Progenitor cell of endocrine pancreas (in vitro differentiated cells): ENCODE data around the gene ABLIM1. TPM values are rescaled to one million over a fixed set of nuclear protein-coding genes. Genes with fewer than 3 reads are reported as not detected.
A peak's percentile ranks its signal among the peaks of the same experiment; 100 is the strongest.

Experiments used
- DNase-seq: peaks from one replicate; pipeline ENCODE4 v3.0.0; 2021; ENCODE audit warnings: low spot score; ENCODE audit not compliant: unreplicated experiment
- H3K27ac Mint-ChIP-seq: 2 replicates; pipeline ENCODE4 v1.8.0; 2021; ENCODE audit warnings: mild to moderate bottlenecking, moderate library complexity, mixed read lengths
- H3K27me3 Mint-ChIP-seq: 2 replicates; pipeline ENCODE4 v1.8.0; 2021; ENCODE audit warnings: mixed read lengths
- H3K36me3 Mint-ChIP-seq: 2 replicates; pipeline ENCODE4 v1.8.0; 2022; ENCODE audit warnings: mixed read lengths; ENCODE audit not compliant: insufficient read depth
- H3K4me1 Mint-ChIP-seq: 2 replicates; pipeline ENCODE4 v1.8.0; 2021; ENCODE audit warnings: low read depth, mixed read lengths
- H3K4me3 Mint-ChIP-seq: 2 replicates; pipeline ENCODE4 v1.8.0; 2021; ENCODE audit warnings: low read depth, mild to moderate bottlenecking, moderate library complexity, mixed read lengths
- H3K9me3 Mint-ChIP-seq: 2 replicates; pipeline ENCODE4 v1.8.0; 2021; ENCODE audit warnings: low read depth, mixed read lengths
- CTCF ChIP-seq: fragments of 200-600 bp; sonication (generic); IDR thresholded peaks from one replicate; pipeline ENCODE4 v1.5.0; 2021; ENCODE audit warnings: antibody characterized with exemption, mild to moderate bottlenecking; ENCODE audit not compliant: unreplicated experiment
- total RNA-seq: library from RNA; stranded (reverse); gene quantifications from 2 replicates; pipeline ENCODE4 v1.2.1, GENCODE V29; 2021

ABLIM1 gene
- total RNA-seq, 1 donor from 2014 or later: 59.1 TPM

GRCh38 chr10:114552050-114552449, 106.0 kb downstream of the ABLIM1 start:
- Mint-ChIP-seq H3K9me3 (no peaks in the 10 kb centered on the region), H3K27ac (no peak overlapping the region), H3K4me1 (peaks cover 1% of the 10 kb centered on the region), H3K36me3 (no peaks in the 10 kb centered on the region), H3K27me3 (peaks cover 25% of the 10 kb centered on the region), H3K4me3 (no peak overlapping the region)
- DNase-seq: no peak
- TF ChIP-seq CTCF: no peak

- H3K27me3 Mint-ChIP-seq: peaks cover 25% of the 10 kb centered on the region
- DNase-seq: no peak
- no peaks in the 10 kb centered on the region for H3K9me3 Mint-ChIP-seq
- H3K4me1 Mint-ChIP-seq: peaks cover under 1% of the 10 kb centered on the region
- H3K27ac Mint-ChIP-seq: no peak overlapping the region
- H3K36me3 Mint-ChIP-seq: no peaks in the 10 kb centered on the region
- no peak overlapping the region for H3K4me3 Mint-ChIP-seq
- no peak for TF ChIP-seq CTCF
Measured at GRCh38 chr10:114551636-114551972, 106.5 kb downstream of the ABLIM1 start.

GRCh38 chr10:114550756-114551635, 107.1 kb downstream of the ABLIM1 start:
- Mint-ChIP-seq H3K27me3 (peaks cover 25% of the 10 kb centered on the region), H3K4me1 (no peaks in the 10 kb centered on the region), H3K9me3 (no peaks in the 10 kb centered on the region), H3K36me3 (no peaks in the 10 kb centered on the region), H3K4me3 (no peak overlapping the region), H3K27ac (no peak overlapping the region)
- no peak for DNase-seq
- TF ChIP-seq CTCF: peak; percentile 68

GRCh38 chr10:114548662-114549061, 109.4 kb downstream of the ABLIM1 start:
- Mint-ChIP-seq H3K27ac (no peak overlapping the region), H3K36me3 (no peaks in the 10 kb centered on the region), H3K27me3 (peaks cover 14% of the 10 kb centered on the region), H3K9me3 (no peaks in the 10 kb centered on the region), H3K4me1 (no peaks in the 10 kb centered on the region), H3K4me3 (no peak overlapping the region)
- peak; percentile 57 for TF ChIP-seq CTCF
- DNase-seq: no peak

GRCh38 chr10:114547514-114547913, 110.6 kb downstream of the ABLIM1 start:
- H3K27me3 Mint-ChIP-seq: peaks cover 4% of the 10 kb centered on the region
- no peak overlapping the region for H3K27ac Mint-ChIP-seq
- no peak for DNase-seq
- no peak for TF ChIP-seq CTCF
- no peaks in the 10 kb centered on the region for H3K4me1 Mint-ChIP-seq
- no peaks in the 10 kb centered on the region for H3K9me3 Mint-ChIP-seq
- no peak overlapping the region for H3K4me3 Mint-ChIP-seq
- no peaks in the 10 kb centered on the region for H3K36me3 Mint-ChIP-seq
